GM12873 (cell line): ENCODE data around the gene BNIP3.

Source experiments
- CTCF ChIP-seq: IDR thresholded peaks from 2 replicates; pipeline ENCODE4 v1.5.1; 2012; ENCODE audit warnings: low read depth, mild to moderate bottlenecking, moderate library complexity, low read length, control low read depth; ENCODE audit not compliant: insufficient read depth; ENCODE audit errors: missing control alignments

BNIP3 gene

GRCh38 chr10:131925716-131926115 lies 56.0 kb downstream of the BNIP3 start:
- TF ChIP-seq CTCF: no peak

- no peak for TF ChIP-seq CTCF
These were observed 56.6 kb downstream of the BNIP3 start for GRCh38 chr10:131925011-131925649.

GRCh38 chr10:131923038-131923756 lies 58.5 kb downstream of the BNIP3 start:
- TF ChIP-seq CTCF: no peak

- no peak for TF ChIP-seq CTCF
These were observed 60.5 kb downstream of the BNIP3 start for GRCh38 chr10:131921184-131921583.

GRCh38 chr10:131920693-131921092 lies 61.0 kb downstream of the BNIP3 start:
- TF ChIP-seq CTCF: no peak

- TF ChIP-seq CTCF: no peak
These were observed 61.6 kb downstream of the BNIP3 start for GRCh38 chr10:131920151-131920550.
